Fibroblast of lung (primary cell): ENCODE results near the gene SLIT3.

Experiments
- CTCF ChIP-seq, 2 donors: IDR thresholded peaks in 1 of 2; conservative IDR thresholded peaks in 1 of 2; 1 replicate in 1 of 2; 2 replicates in 1 of 2; pipeline ENCODE4 v1.5.1; 2011 to 2012; ENCODE audit warnings: low read length in 2 of 2, control low read depth in 1 of 2, inconsistent platforms in 1 of 2, low read depth in 1 of 2, mild to moderate bottlenecking in 1 of 2
- EZH2 ChIP-seq: IDR thresholded peaks from 2 replicates; pipeline ENCODE4 v1.5.1; 2012; ENCODE audit warnings: low read length, control low read depth, mild to moderate bottlenecking; ENCODE audit errors: missing control alignments

DNA sequence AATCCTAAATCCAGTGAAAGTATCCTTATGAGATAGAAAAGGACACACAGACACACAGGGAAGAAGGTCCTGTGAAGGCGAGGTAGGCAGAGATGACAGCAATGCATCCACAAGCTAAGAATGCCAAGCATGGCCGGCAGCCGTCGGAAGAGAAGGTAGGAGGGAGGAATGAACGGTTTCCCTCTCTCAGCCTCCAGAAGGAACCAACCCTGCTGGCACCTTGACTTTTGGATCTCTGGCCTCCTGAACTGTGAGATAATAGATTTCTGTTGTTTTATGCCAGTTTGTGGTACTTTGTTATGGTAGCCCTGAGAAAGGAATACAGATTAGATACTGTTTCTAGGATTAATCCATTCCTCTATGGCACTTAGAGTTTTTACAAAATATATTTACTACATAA, 645.6 kb downstream of the SLIT3 start:
- TF ChIP-seq CTCF (conservative IDR thresholded peaks at IDR 0.05 in 1 of 2, IDR thresholded peaks at IDR 0.05 in 1 of 2; ENCODE audit: low read depth in 1 of 2, low read length in 2 of 2) (no peak), EZH2 (no peak)
